Esophagus muscularis mucosa (tissue), 4 donors: ENCODE data around the gene NOL8. TPM values are rescaled to one million over a fixed set of nuclear protein-coding genes. Genes with fewer than 3 reads are reported as not detected.

Experiments used
- DNase-seq: peaks from one replicate; pipeline ENCODE4 v3.0.0-alpha.2; 2017; ENCODE audit errors: extremely low spot score
- H3K27ac ChIP-seq, 4 donors: fragments of 200-600 bp; sonication (generic); replicated peaks in 1 of 4; 1 replicate in 3 of 4; 2 replicates in 1 of 4; pipeline ENCODE4 v1.5.1; 2016 to 2019; ENCODE audit warnings: mild to moderate bottlenecking in 1 of 4
- H3K27me3 ChIP-seq, 4 donors: fragments of 200-600 bp; sonication (generic); one replicate each; pipeline versions ENCODE4 v1.5.1 to v1.6.0; 2016 to 2019
- H3K36me3 ChIP-seq, 4 donors: fragments of 200-600 bp; sonication (generic); one replicate each; pipeline ENCODE4 v1.5.1; 2016 to 2019
- H3K4me1 ChIP-seq, 4 donors: fragments of 200-600 bp; sonication (generic); one replicate each; pipeline ENCODE4 v1.5.1; 2016 to 2019
- H3K4me3 ChIP-seq, 4 donors: fragments of 200-600 bp; sonication (generic); 1 replicate in 2 of 4; 2 replicates in 2 of 4; pipeline ENCODE4 v1.5.1; 2016 to 2019; ENCODE audit warnings: mild to moderate bottlenecking in 4 of 4, moderate library complexity in 1 of 4
- H3K9me3 ChIP-seq, 4 donors: fragments of 200-600 bp; sonication (generic); 1 replicate in 3 of 4; 2 replicates in 1 of 4; pipeline ENCODE4 v1.5.1; 2016 to 2019
- CTCF ChIP-seq, 3 experiments: fragments of 200-600 bp in 2 of 3; fragments of 450-650 bp in 1 of 3; sonication (generic) in 2 of 3; IDR thresholded peaks; one replicate each; pipeline ENCODE4 v1.5.1; 2017 to 2019; ENCODE audit warnings: antibody characterized with exemption in 3 of 3, mild to moderate bottlenecking in 2 of 3, moderate library complexity in 1 of 3
- EP300 ChIP-seq: sonication (generic); formaldehyde crosslinking; IDR thresholded peaks from one replicate; pipeline ENCODE4 v1.6.1; 2017; ENCODE audit warnings: antibody characterized with exemption
- POLR2A ChIP-seq: fragments of 450-650 bp; IDR thresholded peaks from one replicate; pipeline ENCODE4 v1.6.1; 2017; ENCODE audit warnings: antibody characterized with exemption, moderate library complexity, mild to moderate bottlenecking, low read depth
- POLR2AphosphoS5 ChIP-seq, 2 donors: sonication (generic); formaldehyde crosslinking; IDR thresholded peaks; one replicate each; pipeline ENCODE4 v1.6.1; 2017; ENCODE audit warnings: antibody characterized with exemption in 2 of 2
- WGBS: methylation state at CpG from one replicate; pipeline ENCODE4 v1.1.5; 2018; 5-methylcytosine and 5-hydroxymethylcytosine counted together
- intact Hi-C: fragments of 100-400 bp; cut with DNase I; formaldehyde crosslinking; loops from one replicate; pipeline ENCODE4 v1.15.1; 2023
- total RNA-seq, 4 donors: library from RNA; depleted of rRNA; stranded (reverse); fragments of >200 nt; gene quantifications; one replicate each; pipeline versions ENCODE4 v1.1.0 to v1.2.1, GENCODE V29; 2016

The NOL8 gene
- total RNA-seq, 4 donors from 2014 or later = 17.1 to 28.2 (median 22.5) TPM

- H3K27ac ChIP-seq = no peak overlapping the region
- no peak overlapping the region for H3K4me3 ChIP-seq
- intact Hi-C loops = no loop called here
- 87% methylated on average over 6 of the region's 6 CpGs for WGBS
- peaks cover 0 to 3% (median 0%) of the 10 kb centered on the region in 4 donors for H3K36me3 ChIP-seq
- H3K27me3 ChIP-seq = no peaks in the 10 kb centered on the region
- peaks cover 0 to 14% (median 12%) of the 10 kb centered on the region in 4 donors for H3K9me3 ChIP-seq
- TF ChIP-seq CTCF (IDR thresholded peaks at IDR 0.05) (no peak), POLR2A (no peak), POLR2AphosphoS5 (IDR thresholded peaks at IDR 0.05) (no peak)
- H3K4me1 ChIP-seq = peaks cover 0 to 25% (median 22%) of the 10 kb centered on the region in 4 donors
- no peak for DNase-seq
These were observed 27.9 kb upstream of the NOL8 start for GRCh38 chr9:92353051-92353450.

- no peak for DNase-seq
- intact Hi-C loops = no loop called here
These were observed 25.6 kb upstream of the NOL8 start for GRCh38 chr9:92350740-92351133.

GRCh38 chr9:92349771-92350739, 24.9 kb upstream of the NOL8 start:
- Histone ChIP-seq H3K36me3 (peaks cover 0 to 4% (median 0%) of the 10 kb centered on the region in 4 donors), H3K4me3 (no peak overlapping the region), H3K27me3 (no peaks in the 10 kb centered on the region), H3K27ac (peak overlapping the region; percentile 67 to 78 (median 69)), H3K9me3 (peaks cover 0 to 4% (median 3%) of the 10 kb centered on the region in 4 donors), H3K4me1 (peaks cover 0 to 30% (median 24%) of the 10 kb centered on the region in 4 donors)
- no peak for DNase-seq
- TF ChIP-seq CTCF (IDR thresholded peaks at IDR 0.05) (no peak), POLR2A (no peak), EP300 (no peak), POLR2AphosphoS5 (IDR thresholded peaks at IDR 0.05) (no peak)
- WGBS = 26% methylated on average over 7 of the region's 7 CpGs
- intact Hi-C loops = no loop called here

More at GRCh38 chr9:92350740-92351133, 25.6 kb upstream of the NOL8 start:
- Histone ChIP-seq H3K9me3 (peaks cover 0 to 7% (median 5%) of the 10 kb centered on the region in 4 donors), H3K36me3 (peaks cover 0 to 4% (median 0%) of the 10 kb centered on the region in 4 donors), H3K4me3 (no peak overlapping the region), H3K4me1 (peaks cover 0 to 30% (median 24%) of the 10 kb centered on the region in 4 donors), H3K27ac (peak overlapping the region; percentile 67 to 78 (median 69)), H3K27me3 (no peaks in the 10 kb centered on the region)
- no peak for TF ChIP-seq CTCF (IDR thresholded peaks at IDR 0.05)
- TF ChIP-seq EP300 = no peak
- no peak for TF ChIP-seq POLR2A
- TF ChIP-seq POLR2AphosphoS5 (IDR thresholded peaks at IDR 0.05) = no peak

DNA sequence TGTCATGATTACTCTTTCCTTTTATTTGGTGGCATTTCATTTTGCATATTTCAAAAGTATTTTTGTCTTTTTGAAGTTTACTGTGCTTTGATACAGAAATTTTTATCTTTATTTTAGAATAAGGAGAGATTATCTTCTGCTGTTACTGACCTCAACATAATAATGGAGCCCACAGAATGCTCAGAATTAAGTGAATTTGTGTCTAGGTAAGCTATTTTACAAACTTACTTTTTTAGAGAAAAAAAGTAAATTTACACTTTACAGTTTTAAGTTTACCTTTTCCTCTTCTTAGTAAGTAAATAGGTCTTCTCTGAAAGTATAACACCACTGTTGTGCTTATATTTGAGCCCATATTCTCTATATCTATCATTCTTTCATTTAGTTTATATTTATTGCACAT, 20.4 kb upstream of the NOL8 start:
- Histone ChIP-seq H3K27ac (no peak overlapping the region), H3K36me3 (peaks cover 0 to 4% (median 0%) of the 10 kb centered on the region in 4 donors), H3K4me1 (peaks cover 0 to 34% (median 30%) of the 10 kb centered on the region in 4 donors), H3K9me3 (no peaks in the 10 kb centered on the region), H3K27me3 (no peaks in the 10 kb centered on the region), H3K4me3 (no peak overlapping the region)
- no peak for DNase-seq
- no peak for TF ChIP-seq POLR2A
- no peak for TF ChIP-seq POLR2AphosphoS5 (IDR thresholded peaks at IDR 0.05)
- TF ChIP-seq CTCF (IDR thresholded peaks at IDR 0.05) = no peak
- TF ChIP-seq EP300 = no peak
- intact Hi-C loops = no loop called here
